PC-3 (cell line): Measurements from ENCODE around the gene FAM83F. TPM values are rescaled to one million over a fixed set of nuclear protein-coding genes. Genes with fewer than 3 reads are reported as not detected.

Source experiments
- ATAC-seq: fragments of 200-7000 bp; cut with Tn5 transposase; 2 replicates; pipeline ENCODE4 v1.9.1; 2020; ENCODE audit warnings: mild to moderate bottlenecking, moderate library complexity
- BruUV-seq: library from RNA; stranded (reverse); fragments of 400-500 nt; replicated peaks from 2 replicates; lab custom pipeline; 2021; lab: Mats Ljungman, UMichigan
- CTCF ChIA-PET: fragments of 300-600 bp; sonication (Branson Sonifier 250); formaldehyde crosslinking; loops from one replicate; lab custom pipeline; 2022; ENCODE audit warnings: antibody characterized with exemption; lab: Charles Lee
- POLR2A ChIA-PET: fragments of 300-600 bp; sonication (Branson Sonifier 250); formaldehyde crosslinking; loops from one replicate; lab custom pipeline; 2022; ENCODE audit warnings: antibody characterized with exemption; ENCODE audit not compliant: unreplicated experiment; lab: Charles Lee
- DNase-seq: peaks from one replicate; pipeline ENCODE4 v3.0.0-alpha.2; 2015
- H2AFZ ChIP-seq: fragments of 300-600 bp; sonication (generic); 2 replicates; pipeline ENCODE4 v1.6.0; 2016; ENCODE audit warnings: antibody characterized with exemption, low read length
- H3F3A ChIP-seq: fragments of 300-600 bp; sonication (generic); one replicate; pipeline ENCODE4 v1.6.0; 2017; ENCODE audit warnings: antibody characterized with exemption, low read length, control low read depth, mild to moderate bottlenecking; ENCODE audit not compliant: unreplicated experiment
- H3K27ac ChIP-seq: fragments of 300-600 bp; sonication (generic); 2 replicates; pipeline ENCODE4 v1.5.1; 2016; ENCODE audit warnings: mild to moderate bottlenecking, low read length
- H3K27me3 ChIP-seq: fragments of 300-600 bp; sonication (generic); 2 replicates; pipeline ENCODE4 v1.6.1; 2016; ENCODE audit warnings: low read length, mixed read lengths
- H3K36me3 ChIP-seq: fragments of 300-600 bp; sonication (generic); 2 replicates; pipeline ENCODE4 v1.6.1; 2016; ENCODE audit warnings: low read depth, mixed run types, low read length, mixed read lengths
- H3K4me1 ChIP-seq: fragments of 300-600 bp; sonication (generic); 2 replicates; pipeline ENCODE4 v1.5.1; 2016; ENCODE audit warnings: low read length; ENCODE audit not compliant: insufficient read depth
- H3K4me2 ChIP-seq: fragments of 300-600 bp; sonication (generic); 2 replicates; pipeline ENCODE4 v1.6.0; 2016; ENCODE audit warnings: low read length
- H3K4me3 ChIP-seq: fragments of 300-600 bp; sonication (generic); 2 replicates; pipeline ENCODE4 v1.5.1; 2016; ENCODE audit warnings: mild to moderate bottlenecking, low read length, mixed read lengths
- H3K79me2 ChIP-seq: fragments of 300-600 bp; sonication (generic); 2 replicates; pipeline ENCODE4 v1.6.1; 2017; ENCODE audit warnings: low read length, mixed read lengths
- H3K9ac ChIP-seq: fragments of 300-600 bp; sonication (generic); 2 replicates; pipeline ENCODE4 v1.6.0; 2016; ENCODE audit warnings: mild to moderate bottlenecking, low read length
- H3K9me2 ChIP-seq: fragments of 300-600 bp; sonication (generic); replicated peaks from 2 replicates; pipeline ENCODE4 v1.6.1; 2016; ENCODE audit warnings: mixed run types, low read length, mixed read lengths
- H3K9me3 ChIP-seq: fragments of 300-600 bp; sonication (generic); 2 replicates; pipeline ENCODE4 v1.6.1; 2016; ENCODE audit warnings: low read length, mixed read lengths
- H4K20me1 ChIP-seq: fragments of 300-600 bp; sonication (generic); 2 replicates; pipeline ENCODE4 v1.6.1; 2016; ENCODE audit warnings: low read length, mixed read lengths
- CTCF ChIP-seq: fragments of 300-600 bp; sonication (generic); conservative IDR thresholded peaks from 2 replicates; pipeline ENCODE4 v1.5.1; 2017; ENCODE audit warnings: antibody characterized with exemption, low read depth, mild to moderate bottlenecking, low read length
- EZH2 ChIP-seq: fragments of 300-600 bp; sonication (generic); IDR thresholded peaks from one replicate; pipeline ENCODE4 v1.6.1; 2017; ENCODE audit warnings: antibody characterized with exemption, mild to moderate bottlenecking, low read length; ENCODE audit not compliant: unreplicated experiment
- EZH2phosphoT487 ChIP-seq: fragments of 300-600 bp; sonication (generic); IDR thresholded peaks from 2 replicates; pipeline ENCODE4 v1.6.1; 2018; ENCODE audit warnings: mild to moderate bottlenecking, antibody characterized with exemption, low read length, borderline replicate concordance
- intact Hi-C: fragments of 100-400 bp; cut with micrococcal nuclease; formaldehyde crosslinking; loops from 2 replicates; pipeline ENCODE4 v1.9.0; 2023
- total RNA-seq: library from RNA; depleted of rRNA; stranded (reverse); fragments of >200 nt; gene quantifications from 2 replicates; pipeline ENCODE4 v1.2.3, GENCODE V29; 2014

The FAM83F gene
- total RNA-seq, 1 experiment from 2014 or later: 5.5 TPM

GRCh38 chr22:40070701-40071100, 75.9 kb downstream of the FAM83F start:
- Histone ChIP-seq H3K4me2 (no peak overlapping the region), H4K20me1 (no peaks in the 10 kb centered on the region), H3K9me2 (no peaks in the 10 kb centered on the region), H3K27me3 (no peaks in the 10 kb centered on the region), H3K9ac (no peak overlapping the region), H3F3A (no peaks in the 10 kb centered on the region), H3K79me2 (no peaks in the 10 kb centered on the region), H3K27ac (no peak overlapping the region), H3K4me3 (no peak overlapping the region), H2AFZ (no peak overlapping the region), H3K36me3 (no peaks in the 10 kb centered on the region), H3K9me3 (no peaks in the 10 kb centered on the region), H3K4me1 (peaks cover 6% of the 10 kb centered on the region; the same call in 1 of the 2 replicates)
- intact Hi-C loops: no loop called here
- DNase-seq: no peak
- ATAC-seq: no peak
- ChIA-PET CTCF (interaction anchor here (0.6 kb wide), 1 partner anchor 17 kb away, joined by 3 read pairs; no protein-coding TSS in a partner anchor), POLR2A (interaction anchor here (0.7 kb wide), 1 partner anchor 27 kb away, joined by 3 read pairs; no protein-coding TSS in a partner anchor)
- BruUV-seq: no TSS peak
- no peak for TF ChIP-seq EZH2phosphoT487
- no peak for TF ChIP-seq EZH2
- no peak for TF ChIP-seq CTCF

- H4K20me1 ChIP-seq: no peaks in the 10 kb centered on the region
- intact Hi-C loops: no loop called here
- no peak for ATAC-seq
- no peaks in the 10 kb centered on the region for H3K9me2 ChIP-seq
- no peak for DNase-seq
- no peaks in the 10 kb centered on the region for H3K79me2 ChIP-seq
- no peak overlapping the region for H2AFZ ChIP-seq
- no peaks in the 10 kb centered on the region for H3F3A ChIP-seq
- no peak overlapping the region for H3K27ac ChIP-seq
- no TSS peak for BruUV-seq
- peaks cover 12% of the 10 kb centered on the region for H3K4me1 ChIP-seq
- no peak overlapping the region for H3K9ac ChIP-seq
- ChIA-PET POLR2A (no interaction called here), CTCF (no interaction called here)
- H3K27me3 ChIP-seq: no peaks in the 10 kb centered on the region
- H3K4me3 ChIP-seq: no peak overlapping the region
- H3K9me3 ChIP-seq: no peaks in the 10 kb centered on the region
- H3K4me2 ChIP-seq: no peak overlapping the region
- H3K36me3 ChIP-seq: no peaks in the 10 kb centered on the region
- no peak for TF ChIP-seq EZH2
- TF ChIP-seq EZH2phosphoT487: no peak
- no peak for TF ChIP-seq CTCF
These were observed 77.0 kb downstream of the FAM83F start for GRCh38 chr22:40071720-40072119.
